ENCODE measurements around the gene SIX3.

Gene SIX3

GRCh38 chr2:44918095-44918775, 23.3 kb upstream of the SIX3 start:
- no peaks in the 10 kb centered on the region for H3K9me3 ChIP-seq (ENCODE audit: control insufficient read depth in 1 of 2, low read length in 2 of 2)
- H3K4me1 ChIP-seq (ENCODE audit: control insufficient read depth in 1 of 2, insufficient read depth in 2 of 2, low read length in 2 of 2): no peaks in the 10 kb centered on the region
- H3K36me3 ChIP-seq (ENCODE audit: control insufficient read depth in 1 of 2, insufficient read depth in 2 of 2, low read length in 2 of 2): no peaks in the 10 kb centered on the region
- H3K27me3 ChIP-seq (ENCODE audit: control insufficient read depth in 1 of 2, insufficient read depth in 2 of 2, low read length in 2 of 2): peaks cover 18 to 24% of the 10 kb centered on the region in 2 donors
- H3K9ac ChIP-seq (ENCODE audit: low read depth in 1 of 2, low read length in 2 of 2): no peak overlapping the region
- H3K27ac ChIP-seq (ENCODE audit: low read depth, low read length): no peak overlapping the region
- H3K4me3 ChIP-seq (ENCODE audit: low read depth in 1 of 2, low read length in 2 of 2): no peak overlapping the region

GRCh38 chr2:44920751-44921150, 20.8 kb upstream of the SIX3 start:
- Histone ChIP-seq H3K4me1 (ENCODE audit: control insufficient read depth in 1 of 2, insufficient read depth in 2 of 2, low read length in 2 of 2) (no peaks in the 10 kb centered on the region), H3K27me3 (ENCODE audit: control insufficient read depth in 1 of 2, insufficient read depth in 2 of 2, low read length in 2 of 2) (peaks cover 39 to 40% of the 10 kb centered on the region in 2 donors), H3K9me3 (ENCODE audit: control insufficient read depth in 1 of 2, low read length in 2 of 2) (no peaks in the 10 kb centered on the region), H3K36me3 (ENCODE audit: control insufficient read depth in 1 of 2, insufficient read depth in 2 of 2, low read length in 2 of 2) (no peaks in the 10 kb centered on the region), H3K9ac (ENCODE audit: low read depth in 1 of 2, low read length in 2 of 2) (no peak overlapping the region), H3K4me3 (ENCODE audit: low read depth in 1 of 2, low read length in 2 of 2) (no peak overlapping the region), H3K27ac (ENCODE audit: low read depth, low read length) (no peak overlapping the region)

- H3K27ac ChIP-seq (ENCODE audit: low read depth, low read length): no peak overlapping the region
- H3K36me3 ChIP-seq (ENCODE audit: control insufficient read depth in 1 of 2, insufficient read depth in 2 of 2, low read length in 2 of 2): no peaks in the 10 kb centered on the region
- H3K9ac ChIP-seq (ENCODE audit: low read depth in 1 of 2, low read length in 2 of 2): no peak overlapping the region
- no peak overlapping the region for H3K4me3 ChIP-seq (ENCODE audit: low read depth in 1 of 2, low read length in 2 of 2)
- H3K9me3 ChIP-seq (ENCODE audit: control insufficient read depth in 1 of 2, low read length in 2 of 2): no peaks in the 10 kb centered on the region
- peaks cover 56 to 58% of the 10 kb centered on the region in 2 donors for H3K27me3 ChIP-seq (ENCODE audit: control insufficient read depth in 1 of 2, insufficient read depth in 2 of 2, low read length in 2 of 2)
- H3K4me1 ChIP-seq (ENCODE audit: control insufficient read depth in 1 of 2, insufficient read depth in 2 of 2, low read length in 2 of 2): no peaks in the 10 kb centered on the region
Measured at GRCh38 chr2:44922776-44923175, 18.7 kb upstream of the SIX3 start.

GRCh38 chr2:44925561-44926136, 15.9 kb upstream of the SIX3 start:
- Histone ChIP-seq H3K4me1 (ENCODE audit: control insufficient read depth in 1 of 2, insufficient read depth in 2 of 2, low read length in 2 of 2) (peaks cover 0 to 5% of the 10 kb centered on the region in 2 donors), H3K9ac (ENCODE audit: low read depth in 1 of 2, low read length in 2 of 2) (no peak overlapping the region), H3K27me3 (ENCODE audit: control insufficient read depth in 1 of 2, insufficient read depth in 2 of 2, low read length in 2 of 2) (peaks cover 70 to 83% of the 10 kb centered on the region in 2 donors), H3K36me3 (ENCODE audit: control insufficient read depth in 1 of 2, insufficient read depth in 2 of 2, low read length in 2 of 2) (no peaks in the 10 kb centered on the region), H3K27ac (ENCODE audit: low read depth, low read length) (no peak overlapping the region), H3K4me3 (ENCODE audit: low read depth in 1 of 2, low read length in 2 of 2) (no peak overlapping the region), H3K9me3 (ENCODE audit: control insufficient read depth in 1 of 2, low read length in 2 of 2) (no peaks in the 10 kb centered on the region)

- Histone ChIP-seq H3K27me3 (ENCODE audit: control insufficient read depth in 1 of 2, insufficient read depth in 2 of 2, low read length in 2 of 2) (peaks cover 76 to 88% of the 10 kb centered on the region in 2 donors), H3K4me1 (ENCODE audit: control insufficient read depth in 1 of 2, insufficient read depth in 2 of 2, low read length in 2 of 2) (peaks cover 0 to 5% of the 10 kb centered on the region in 2 donors), H3K27ac (ENCODE audit: low read depth, low read length) (no peak overlapping the region), H3K36me3 (ENCODE audit: control insufficient read depth in 1 of 2, insufficient read depth in 2 of 2, low read length in 2 of 2) (no peaks in the 10 kb centered on the region), H3K4me3 (ENCODE audit: low read depth in 1 of 2, low read length in 2 of 2) (no peak overlapping the region), H3K9me3 (ENCODE audit: control insufficient read depth in 1 of 2, low read length in 2 of 2) (no peaks in the 10 kb centered on the region), H3K9ac (ENCODE audit: low read depth in 1 of 2, low read length in 2 of 2) (no peak overlapping the region)
Measured at GRCh38 chr2:44926957-44927356, 14.5 kb upstream of the SIX3 start.

GRCh38 chr2:44927985-44928482, 13.5 kb upstream of the SIX3 start:
- Histone ChIP-seq H3K9ac (ENCODE audit: low read depth in 1 of 2, low read length in 2 of 2) (no peak overlapping the region), H3K4me3 (ENCODE audit: low read depth in 1 of 2, low read length in 2 of 2) (no peak overlapping the region), H3K9me3 (ENCODE audit: control insufficient read depth in 1 of 2, low read length in 2 of 2) (no peaks in the 10 kb centered on the region), H3K27ac (ENCODE audit: low read depth, low read length) (no peak overlapping the region), H3K27me3 (ENCODE audit: control insufficient read depth in 1 of 2, insufficient read depth in 2 of 2, low read length in 2 of 2) (peaks cover 79 to 91% of the 10 kb centered on the region in 2 donors), H3K4me1 (ENCODE audit: control insufficient read depth in 1 of 2, insufficient read depth in 2 of 2, low read length in 2 of 2) (peaks cover 0 to 5% of the 10 kb centered on the region in 2 donors), H3K36me3 (ENCODE audit: control insufficient read depth in 1 of 2, insufficient read depth in 2 of 2, low read length in 2 of 2) (no peaks in the 10 kb centered on the region)

- Histone ChIP-seq H3K4me3 (ENCODE audit: low read depth in 1 of 2, low read length in 2 of 2) (no peak overlapping the region), H3K9ac (ENCODE audit: low read depth in 1 of 2, low read length in 2 of 2) (no peak overlapping the region), H3K27me3 (ENCODE audit: control insufficient read depth in 1 of 2, insufficient read depth in 2 of 2, low read length in 2 of 2) (peaks cover 79 to 96% of the 10 kb centered on the region in 2 donors), H3K36me3 (ENCODE audit: control insufficient read depth in 1 of 2, insufficient read depth in 2 of 2, low read length in 2 of 2) (no peaks in the 10 kb centered on the region), H3K9me3 (ENCODE audit: control insufficient read depth in 1 of 2, low read length in 2 of 2) (no peaks in the 10 kb centered on the region), H3K27ac (ENCODE audit: low read depth, low read length) (no peak overlapping the region), H3K4me1 (ENCODE audit: control insufficient read depth in 1 of 2, insufficient read depth in 2 of 2, low read length in 2 of 2) (peaks cover 0 to 5% of the 10 kb centered on the region in 2 donors)
Measured at GRCh38 chr2:44928483-44929158, 12.9 kb upstream of the SIX3 start.

GRCh38 chr2:44929159-44929734, 12.3 kb upstream of the SIX3 start:
- peaks cover 0 to 5% of the 10 kb centered on the region in 2 donors for H3K4me1 ChIP-seq (ENCODE audit: control insufficient read depth in 1 of 2, insufficient read depth in 2 of 2, low read length in 2 of 2)
- no peaks in the 10 kb centered on the region for H3K9me3 ChIP-seq (ENCODE audit: control insufficient read depth in 1 of 2, low read length in 2 of 2)
- no peak overlapping the region for H3K9ac ChIP-seq (ENCODE audit: low read depth in 1 of 2, low read length in 2 of 2)
- no peak overlapping the region for H3K4me3 ChIP-seq (ENCODE audit: low read depth in 1 of 2, low read length in 2 of 2)
- H3K36me3 ChIP-seq (ENCODE audit: control insufficient read depth in 1 of 2, insufficient read depth in 2 of 2, low read length in 2 of 2): no peaks in the 10 kb centered on the region
- no peak overlapping the region for H3K27ac ChIP-seq (ENCODE audit: low read depth, low read length)
- peaks cover 79 to 96% of the 10 kb centered on the region in 2 donors for H3K27me3 ChIP-seq (ENCODE audit: control insufficient read depth in 1 of 2, insufficient read depth in 2 of 2, low read length in 2 of 2)

- no peak overlapping the region for H3K4me3 ChIP-seq (ENCODE audit: low read depth in 1 of 2, low read length in 2 of 2)
- H3K27me3 ChIP-seq (ENCODE audit: control insufficient read depth in 1 of 2, insufficient read depth in 2 of 2, low read length in 2 of 2): peaks cover 80 to 94% of the 10 kb centered on the region in 2 donors
- H3K27ac ChIP-seq (ENCODE audit: low read depth, low read length): no peak overlapping the region
- H3K4me1 ChIP-seq (ENCODE audit: control insufficient read depth in 1 of 2, insufficient read depth in 2 of 2, low read length in 2 of 2): peaks cover 0 to 5% of the 10 kb centered on the region in 2 donors
- H3K9ac ChIP-seq (ENCODE audit: low read depth in 1 of 2, low read length in 2 of 2): no peak overlapping the region
- no peaks in the 10 kb centered on the region for H3K9me3 ChIP-seq (ENCODE audit: control insufficient read depth in 1 of 2, low read length in 2 of 2)
- no peaks in the 10 kb centered on the region for H3K36me3 ChIP-seq (ENCODE audit: control insufficient read depth in 1 of 2, insufficient read depth in 2 of 2, low read length in 2 of 2)
Measured at GRCh38 chr2:44929735-44930273, 11.7 kb upstream of the SIX3 start.

Measured in duodenal mucosa (tissue), 2 donors.